ENCODE measurements around the gene PSAP. TPM values are rescaled to one million over a fixed set of nuclear protein-coding genes. Genes with fewer than 3 reads are reported as not detected.

The PSAP gene
- total and polyA plus RNA-seq, 4 donors: 255 to 671 (median 472) TPM

DNA sequence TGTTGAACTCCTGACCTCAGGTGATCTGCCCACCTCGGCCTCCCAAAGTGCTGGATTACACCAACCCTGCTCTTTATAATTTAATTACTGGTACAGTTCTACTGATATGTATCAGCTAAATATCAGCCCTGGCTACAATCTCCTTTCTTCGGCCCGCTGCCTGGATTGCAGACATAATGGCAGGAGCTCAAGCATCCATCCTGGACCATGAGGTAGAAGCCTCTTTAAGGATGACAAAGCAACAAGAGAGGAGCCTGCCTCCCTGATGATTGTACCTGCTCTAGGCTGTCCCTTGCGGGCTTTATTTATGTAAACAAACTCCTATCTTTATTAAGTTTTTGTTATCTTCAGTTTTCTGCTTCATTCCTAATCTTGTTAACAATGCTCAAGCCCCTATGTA is 5.6 kb upstream of the PSAP start (continued):
- TF ChIP-seq, protein P1, sequence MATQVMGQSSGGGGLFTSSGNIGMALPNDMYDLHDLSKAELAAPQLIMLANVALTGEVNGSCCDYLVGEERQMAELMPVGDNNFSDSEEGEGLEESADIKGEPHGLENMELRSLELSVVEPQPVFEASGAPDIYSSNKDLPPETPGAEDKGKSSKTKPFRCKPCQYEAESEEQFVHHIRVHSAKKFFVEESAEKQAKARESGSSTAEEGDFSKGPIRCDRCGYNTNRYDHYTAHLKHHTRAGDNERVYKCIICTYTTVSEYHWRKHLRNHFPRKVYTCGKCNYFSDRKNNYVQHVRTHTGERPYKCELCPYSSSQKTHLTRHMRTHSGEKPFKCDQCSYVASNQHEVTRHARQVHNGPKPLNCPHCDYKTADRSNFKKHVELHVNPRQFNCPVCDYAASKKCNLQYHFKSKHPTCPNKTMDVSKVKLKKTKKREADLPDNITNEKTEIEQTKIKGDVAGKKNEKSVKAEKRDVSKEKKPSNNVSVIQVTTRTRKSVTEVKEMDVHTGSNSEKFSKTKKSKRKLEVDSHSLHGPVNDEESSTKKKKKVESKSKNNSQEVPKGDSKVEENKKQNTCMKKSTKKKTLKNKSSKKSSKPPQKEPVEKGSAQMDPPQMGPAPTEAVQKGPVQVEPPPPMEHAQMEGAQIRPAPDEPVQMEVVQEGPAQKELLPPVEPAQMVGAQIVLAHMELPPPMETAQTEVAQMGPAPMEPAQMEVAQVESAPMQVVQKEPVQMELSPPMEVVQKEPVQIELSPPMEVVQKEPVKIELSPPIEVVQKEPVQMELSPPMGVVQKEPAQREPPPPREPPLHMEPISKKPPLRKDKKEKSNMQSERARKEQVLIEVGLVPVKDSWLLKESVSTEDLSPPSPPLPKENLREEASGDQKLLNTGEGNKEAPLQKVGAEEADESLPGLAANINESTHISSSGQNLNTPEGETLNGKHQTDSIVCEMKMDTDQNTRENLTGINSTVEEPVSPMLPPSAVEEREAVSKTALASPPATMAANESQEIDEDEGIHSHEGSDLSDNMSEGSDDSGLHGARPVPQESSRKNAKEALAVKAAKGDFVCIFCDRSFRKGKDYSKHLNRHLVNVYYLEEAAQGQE (IDR thresholded peaks at IDR 0.05): no peak
- TF ChIP-seq YY1 (IDR thresholded peaks at IDR 0.05): no peak

DNA sequence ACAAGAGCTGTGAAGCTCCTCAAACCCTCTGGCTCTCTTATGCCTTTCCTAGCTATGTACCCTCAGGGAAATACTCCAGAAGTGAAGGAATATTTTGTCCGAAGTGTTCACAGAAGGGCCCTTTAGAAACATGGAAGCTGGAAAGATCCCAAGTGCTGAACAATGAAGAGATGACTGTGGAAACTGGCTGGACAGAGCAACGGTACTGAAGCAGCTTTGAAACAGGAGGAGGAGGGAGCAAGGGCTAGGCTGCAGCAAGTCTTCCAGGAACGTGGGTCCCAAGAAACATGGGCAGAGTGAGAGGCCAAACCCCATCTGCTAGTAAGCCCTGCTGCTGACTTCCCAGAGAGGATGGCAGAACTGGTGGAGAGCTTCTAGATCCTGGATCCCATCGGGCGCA is 3.0 kb upstream of the PSAP start:
- no peak overlapping the region for H3K27ac ChIP-seq (ENCODE audit: low read depth in 1 of 2, low read length in 2 of 2)
- peaks cover 3 to 12% (median 6%) of the 10 kb centered on the region in 4 donors for H3K4me1 ChIP-seq (ENCODE audit: control insufficient read depth in 4 of 4, insufficient read depth in 4 of 4, low read length in 3 of 4)
- no peak overlapping the region for H3K4me3 ChIP-seq (ENCODE audit: low read depth in 1 of 3, low read length in 3 of 3)
- no peak overlapping the region for H3K9ac ChIP-seq (ENCODE audit: low read depth in 1 of 2, low read length in 2 of 2)
- no peak for TF ChIP-seq FOXA1 (IDR thresholded peaks at IDR 0.05)
- no peak for TF ChIP-seq NR2F2 (IDR thresholded peaks at IDR 0.05)
- TF ChIP-seq, protein P2, sequence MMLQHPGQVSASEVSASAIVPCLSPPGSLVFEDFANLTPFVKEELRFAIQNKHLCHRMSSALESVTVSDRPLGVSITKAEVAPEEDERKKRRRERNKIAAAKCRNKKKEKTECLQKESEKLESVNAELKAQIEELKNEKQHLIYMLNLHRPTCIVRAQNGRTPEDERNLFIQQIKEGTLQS (IDR thresholded peaks at IDR 0.05): no peak
- no peak for TF ChIP-seq RAD21 (IDR thresholded peaks at IDR 0.05)
- TF ChIP-seq RXRA (IDR thresholded peaks at IDR 0.05): no peak
- no peak for TF ChIP-seq HNF4G (IDR thresholded peaks at IDR 0.05)
- no peak for TF ChIP-seq TAF1 (conservative IDR thresholded peaks at IDR 0.05)
- TF ChIP-seq HNF4A (conservative IDR thresholded peaks at IDR 0.05): no peak
- TF ChIP-seq SP1 (IDR thresholded peaks at IDR 0.05): no peak
- TF ChIP-seq EGR1 (IDR thresholded peaks at IDR 0.05; ENCODE audit: low read depth in 2 of 2): no peak
- TF ChIP-seq, protein P1 (IDR thresholded peaks at IDR 0.05): no peak
- no peak for TF ChIP-seq GABPA (IDR thresholded peaks at IDR 0.05 in 1 of 2, conservative IDR thresholded peaks at IDR 0.05 in 1 of 2)
- TF ChIP-seq, protein P3, sequence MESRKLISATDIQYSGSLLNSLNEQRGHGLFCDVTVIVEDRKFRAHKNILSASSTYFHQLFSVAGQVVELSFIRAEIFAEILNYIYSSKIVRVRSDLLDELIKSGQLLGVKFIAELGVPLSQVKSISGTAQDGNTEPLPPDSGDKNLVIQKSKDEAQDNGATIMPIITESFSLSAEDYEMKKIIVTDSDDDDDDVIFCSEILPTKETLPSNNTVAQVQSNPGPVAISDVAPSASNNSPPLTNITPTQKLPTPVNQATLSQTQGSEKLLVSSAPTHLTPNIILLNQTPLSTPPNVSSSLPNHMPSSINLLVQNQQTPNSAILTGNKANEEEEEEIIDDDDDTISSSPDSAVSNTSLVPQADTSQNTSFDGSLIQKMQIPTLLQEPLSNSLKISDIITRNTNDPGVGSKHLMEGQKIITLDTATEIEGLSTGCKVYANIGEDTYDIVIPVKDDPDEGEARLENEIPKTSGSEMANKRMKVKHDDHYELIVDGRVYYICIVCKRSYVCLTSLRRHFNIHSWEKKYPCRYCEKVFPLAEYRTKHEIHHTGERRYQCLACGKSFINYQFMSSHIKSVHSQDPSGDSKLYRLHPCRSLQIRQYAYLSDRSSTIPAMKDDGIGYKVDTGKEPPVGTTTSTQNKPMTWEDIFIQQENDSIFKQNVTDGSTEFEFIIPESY (IDR thresholded peaks at IDR 0.05): no peak
- no peak for TF ChIP-seq YY1 (IDR thresholded peaks at IDR 0.05)
- TF ChIP-seq, protein P4, sequence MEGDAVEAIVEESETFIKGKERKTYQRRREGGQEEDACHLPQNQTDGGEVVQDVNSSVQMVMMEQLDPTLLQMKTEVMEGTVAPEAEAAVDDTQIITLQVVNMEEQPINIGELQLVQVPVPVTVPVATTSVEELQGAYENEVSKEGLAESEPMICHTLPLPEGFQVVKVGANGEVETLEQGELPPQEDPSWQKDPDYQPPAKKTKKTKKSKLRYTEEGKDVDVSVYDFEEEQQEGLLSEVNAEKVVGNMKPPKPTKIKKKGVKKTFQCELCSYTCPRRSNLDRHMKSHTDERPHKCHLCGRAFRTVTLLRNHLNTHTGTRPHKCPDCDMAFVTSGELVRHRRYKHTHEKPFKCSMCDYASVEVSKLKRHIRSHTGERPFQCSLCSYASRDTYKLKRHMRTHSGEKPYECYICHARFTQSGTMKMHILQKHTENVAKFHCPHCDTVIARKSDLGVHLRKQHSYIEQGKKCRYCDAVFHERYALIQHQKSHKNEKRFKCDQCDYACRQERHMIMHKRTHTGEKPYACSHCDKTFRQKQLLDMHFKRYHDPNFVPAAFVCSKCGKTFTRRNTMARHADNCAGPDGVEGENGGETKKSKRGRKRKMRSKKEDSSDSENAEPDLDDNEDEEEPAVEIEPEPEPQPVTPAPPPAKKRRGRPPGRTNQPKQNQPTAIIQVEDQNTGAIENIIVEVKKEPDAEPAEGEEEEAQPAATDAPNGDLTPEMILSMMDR (IDR thresholded peaks at IDR 0.05; ENCODE audit: low read depth, low read length, missing input control): no peak
- TF ChIP-seq, protein P5, sequence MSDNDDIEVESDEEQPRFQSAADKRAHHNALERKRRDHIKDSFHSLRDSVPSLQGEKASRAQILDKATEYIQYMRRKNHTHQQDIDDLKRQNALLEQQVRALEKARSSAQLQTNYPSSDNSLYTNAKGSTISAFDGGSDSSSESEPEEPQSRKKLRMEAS (IDR thresholded peaks at IDR 0.05): no peak
- no peak for TF ChIP-seq FOXA2 (IDR thresholded peaks at IDR 0.05)
- no peak for TF ChIP-seq JUND (IDR thresholded peaks at IDR 0.05)
- WGBS: 77% methylated on average over 5 of the region's 5 CpGs
- no peak for DNase-seq (ENCODE audit: low spot score)
- H3K27me3 ChIP-seq (ENCODE audit: control insufficient read depth in 4 of 4, insufficient read depth in 4 of 4, low read length in 3 of 4): no peaks in the 10 kb centered on the region
- H3K9me3 ChIP-seq (ENCODE audit: control insufficient read depth in 4 of 4, low read length in 3 of 4): no peaks in the 10 kb centered on the region
- no peaks in the 10 kb centered on the region for H3K36me3 ChIP-seq (ENCODE audit: control insufficient read depth in 4 of 4, insufficient read depth in 3 of 4, low read depth in 1 of 4, low read length in 3 of 4)

Measured in liver (tissue), 9 donors.